Activated naive CD8-positive, alpha-beta T cell treated with anti-CD3 and anti-CD28 coated beads, Interleukin-2, amount 10 ng/mL, durations not matched to agents 7 days and 5 days (primary cell): ENCODE measurements around the gene NAT14. TPM values are rescaled to one million over a fixed set of nuclear protein-coding genes. Genes with fewer than 3 reads are reported as not detected.
"Not testable (repeated sequence)": the region's sequence is repeated elsewhere in the genome, so short reads cannot be mapped to it uniquely, and the experiment has no call there.

ENCODE experiments used
- ATAC-seq: fragments of 150-1000 bp; cut with Tn5 transposase; one replicate; pipeline ENCODE4 v1.10.0; 2021; ENCODE audit warnings: low read depth, moderate library complexity
- POLR2A ChIA-PET: fragments of 350-600 bp; sonication (Branson Sonifier 250); formaldehyde crosslinking; loops from one replicate; lab custom pipeline; 2021; ENCODE audit warnings: antibody characterized with exemption; lab: Charles Lee
- DNase-seq: peaks from one replicate; pipeline ENCODE4 v3.0.0; 2021
- H3K27ac Mint-ChIP-seq: one replicate; pipeline ENCODE4 v1.8.0; 2022; ENCODE audit warnings: mild to moderate bottlenecking, mixed read lengths
- H3K27me3 Mint-ChIP-seq: one replicate; pipeline ENCODE4 v1.8.0; 2022; ENCODE audit warnings: mild to moderate bottlenecking, moderate library complexity, mixed read lengths
- H3K36me3 Mint-ChIP-seq: one replicate; pipeline ENCODE4 v1.8.0; 2021; ENCODE audit warnings: mild to moderate bottlenecking, mixed read lengths
- H3K4me1 Mint-ChIP-seq: one replicate; pipeline ENCODE4 v1.8.0; 2021; ENCODE audit warnings: mixed read lengths
- H3K4me3 Mint-ChIP-seq: one replicate; pipeline ENCODE4 v1.8.0; 2022; ENCODE audit warnings: mild to moderate bottlenecking, moderate library complexity, mixed read lengths
- H3K9me3 Mint-ChIP-seq: one replicate; pipeline ENCODE4 v1.8.0; 2021; ENCODE audit warnings: mixed read lengths
- total RNA-seq, 2 experiments: library from RNA; stranded (reverse); gene quantifications; one replicate each; pipeline ENCODE4 v1.2.3, GENCODE V29; 2021

Gene NAT14
- total RNA-seq, 2 experiments from 2014 or later, result 14.5 to 15.0 TPM

- H3K4me1 Mint-ChIP-seq, H3K36me3 Mint-ChIP-seq, ATAC-seq: not testable (repeated sequence)
Measured at GRCh38 chr19:55496820-55497219, 11.8 kb downstream of the NAT14 start.

GRCh38 chr19:55497763-55498162, 12.8 kb downstream of the NAT14 start:
- POLR2A ChIA-PET, result no interaction called here
- H3K4me1 Mint-ChIP-seq, result peaks cover 8% of the 10 kb centered on the region
- H3K4me3 Mint-ChIP-seq, result no peak overlapping the region
- no peaks in the 10 kb centered on the region for H3K9me3 Mint-ChIP-seq
- ATAC-seq (no peak), DNase-seq (no peak)
- H3K27me3 Mint-ChIP-seq, result peaks cover 2% of the 10 kb centered on the region
- peaks cover 4% of the 10 kb centered on the region for H3K36me3 Mint-ChIP-seq
- H3K27ac Mint-ChIP-seq, result no peak overlapping the region

More at GRCh38 chr19:55496820-55497219, 11.8 kb downstream of the NAT14 start:
- H3K9me3 Mint-ChIP-seq, H3K27me3 Mint-ChIP-seq, POLR2A ChIA-PET, H3K4me3 Mint-ChIP-seq, H3K27ac Mint-ChIP-seq, DNase-seq: not testable (repeated sequence)

- Mint-ChIP-seq H3K36me3 (peaks cover 6% of the 10 kb centered on the region), H3K27ac (no peak overlapping the region), H3K4me1 (peaks cover 11% of the 10 kb centered on the region), H3K9me3 (peaks cover 2% of the 10 kb centered on the region), H3K4me3 (no peak overlapping the region), H3K27me3 (peaks cover 2% of the 10 kb centered on the region)
- ATAC-seq (no peak), DNase-seq (no peak)
- POLR2A ChIA-PET, result interaction anchor here (2.0 kb wide), 1 partner anchor 22 kb away, joined by 5 read pairs; the partner anchor contains the start of gene ZNF628
Measured at GRCh38 chr19:55498246-55498840, 13.4 kb downstream of the NAT14 start.

- ATAC-seq (no peak), DNase-seq (no peak)
- POLR2A ChIA-PET, result interaction anchor here (1.0 kb wide), 1 partner anchor 131 kb away, joined by 3 read pairs; no protein-coding TSS in a partner anchor
- H3K4me3 Mint-ChIP-seq, result no peak overlapping the region
- no peaks in the 10 kb centered on the region for H3K27me3 Mint-ChIP-seq
- H3K4me1 Mint-ChIP-seq, result peaks cover 15% of the 10 kb centered on the region
- peaks cover 9% of the 10 kb centered on the region for H3K36me3 Mint-ChIP-seq
- peaks cover 2% of the 10 kb centered on the region for H3K9me3 Mint-ChIP-seq
- no peak overlapping the region for H3K27ac Mint-ChIP-seq
Measured at GRCh38 chr19:55500368-55500952, 15.5 kb downstream of the NAT14 start.

GRCh38 chr19:55502197-55502952, 17.4 kb downstream of the NAT14 start:
- H3K27ac Mint-ChIP-seq, result peak overlapping the region; percentile 29
- H3K36me3 Mint-ChIP-seq, result peaks cover 9% of the 10 kb centered on the region
- no peak overlapping the region for H3K4me3 Mint-ChIP-seq
- POLR2A ChIA-PET, result interaction anchor here (0.7 kb wide), 1 partner anchor 97 kb away, joined by 3 read pairs; the partner anchor contains the start of gene FIZ1
- H3K9me3 Mint-ChIP-seq, result peaks cover 2% of the 10 kb centered on the region
- no peak for DNase-seq
- ATAC-seq, result no peak
- H3K27me3 Mint-ChIP-seq, result no peaks in the 10 kb centered on the region
- peaks cover 15% of the 10 kb centered on the region for H3K4me1 Mint-ChIP-seq

GRCh38 chr19:55503157-55503501, 18.1 kb downstream of the NAT14 start:
- Mint-ChIP-seq H3K9me3 (peaks cover 2% of the 10 kb centered on the region), H3K27ac (peak overlapping the region; percentile 77), H3K4me1 (peaks cover 15% of the 10 kb centered on the region), H3K4me3 (peak overlapping the region; percentile 73), H3K27me3 (peaks cover 3% of the 10 kb centered on the region), H3K36me3 (peaks cover 9% of the 10 kb centered on the region)
- ATAC-seq (no peak), DNase-seq (no peak)
- POLR2A ChIA-PET, result interaction anchor here (0.7 to 1.3 kb wide), 5 partner anchors 18 to 103 kb away, joined by 3 to 11 read pairs (median 3); partner anchors contain the start of genes FIZ1, NAT14, UBE2S and ZNF865

GRCh38 chr19:55503502-55504251, 18.7 kb downstream of the NAT14 start:
- Mint-ChIP-seq H3K4me1 (peaks cover 15% of the 10 kb centered on the region), H3K27ac (peak overlapping the region; percentile 77), H3K4me3 (peak overlapping the region; percentile 73), H3K27me3 (peaks cover 3% of the 10 kb centered on the region), H3K36me3 (peaks cover 9% of the 10 kb centered on the region), H3K9me3 (peaks cover 2% of the 10 kb centered on the region)
- POLR2A ChIA-PET, result interaction anchor here (0.6 to 1.5 kb wide), 15 partner anchors 18 to 250 kb away, joined by 3 to 11 read pairs (median 3); partner anchors contain the start of genes ISOC2, NAT14, UBE2S and ZNF628
- DNase-seq (peak; percentile 96), ATAC-seq (peak; percentile 96)

- DNase-seq (no peak), ATAC-seq (no peak)
- Mint-ChIP-seq H3K4me3 (peak overlapping the region; percentile 73), H3K9me3 (peaks cover 2% of the 10 kb centered on the region), H3K27ac (no peak overlapping the region), H3K36me3 (peaks cover 9% of the 10 kb centered on the region), H3K27me3 (peaks cover 6% of the 10 kb centered on the region), H3K4me1 (peaks cover 15% of the 10 kb centered on the region)
- POLR2A ChIA-PET, result interaction anchor here (0.6 to 1.5 kb wide), 14 partner anchors 19 to 251 kb away, joined by 3 to 11 read pairs (median 4); partner anchors contain the start of genes ISOC2, NAT14, UBE2S and ZNF628
Measured at GRCh38 chr19:55504252-55504603, 19.2 kb downstream of the NAT14 start.

- peaks cover 15% of the 10 kb centered on the region for H3K4me1 Mint-ChIP-seq
- peaks cover 9% of the 10 kb centered on the region for H3K36me3 Mint-ChIP-seq
- DNase-seq (no peak), ATAC-seq (no peak)
- H3K4me3 Mint-ChIP-seq, result no peak overlapping the region
- H3K27ac Mint-ChIP-seq, result no peak overlapping the region
- H3K27me3 Mint-ChIP-seq, result peaks cover 6% of the 10 kb centered on the region
- POLR2A ChIA-PET, result interaction anchor here (1.5 kb wide), 1 partner anchor 30 kb away, joined by 4 read pairs; no protein-coding TSS in a partner anchor
- H3K9me3 Mint-ChIP-seq, result peaks cover 2% of the 10 kb centered on the region
Measured at GRCh38 chr19:55504981-55505380, 20.0 kb downstream of the NAT14 start.

GRCh38 chr19:55508120-55508519, 23.1 kb downstream of the NAT14 start:
- POLR2A ChIA-PET, result no interaction called here
- Mint-ChIP-seq H3K4me3 (no peak overlapping the region), H3K27ac (no peak overlapping the region), H3K9me3 (peaks cover 2% of the 10 kb centered on the region), H3K4me1 (peaks cover 7% of the 10 kb centered on the region), H3K27me3 (peaks cover 12% of the 10 kb centered on the region), H3K36me3 (peaks cover 5% of the 10 kb centered on the region)
- ATAC-seq (no peak), DNase-seq (no peak)

GRCh38 chr19:55516878-55517620, 32.1 kb downstream of the NAT14 start:
- Mint-ChIP-seq H3K9me3 (no peaks in the 10 kb centered on the region), H3K27me3 (peaks cover 9% of the 10 kb centered on the region), H3K27ac (peak overlapping the region; percentile 81), H3K4me1 (peaks cover 3% of the 10 kb centered on the region), H3K4me3 (peak overlapping the region; percentile 82), H3K36me3 (no peaks in the 10 kb centered on the region)
- peak; percentile 97 for ATAC-seq
- peak; percentile 92 for DNase-seq
- POLR2A ChIA-PET, result interaction anchor here (0.7 to 1.0 kb wide), 2 partner anchors 82 to 89 kb away, joined by 3 to 4 read pairs; partner anchors contain the start of gene FIZ1
